ENCODE results near the gene CDH4. TPM values are rescaled to one million over a fixed set of nuclear protein-coding genes. Genes with fewer than 3 reads are reported as not detected.

Gene CDH4
- total RNA-seq, 1 experiment from 2014 or later: 5.3 TPM

- no peaks in the 10 kb centered on the region for H3K9me3 Mint-ChIP-seq
- ChIA-PET POLR2A (no interaction called here), CTCF (no interaction called here)
- H3K36me3 Mint-ChIP-seq: no peaks in the 10 kb centered on the region
- H3K27ac Mint-ChIP-seq: no peak overlapping the region
- H3K4me3 Mint-ChIP-seq: no peak overlapping the region
- peaks cover 13% of the 10 kb centered on the region for H3K4me1 Mint-ChIP-seq
- no peak for ATAC-seq
- no peak for DNase-seq (ENCODE audit: low spot score)
- H3K27me3 Mint-ChIP-seq (ENCODE audit: low read depth): no peaks in the 10 kb centered on the region
- TF ChIP-seq, protein P1, sequence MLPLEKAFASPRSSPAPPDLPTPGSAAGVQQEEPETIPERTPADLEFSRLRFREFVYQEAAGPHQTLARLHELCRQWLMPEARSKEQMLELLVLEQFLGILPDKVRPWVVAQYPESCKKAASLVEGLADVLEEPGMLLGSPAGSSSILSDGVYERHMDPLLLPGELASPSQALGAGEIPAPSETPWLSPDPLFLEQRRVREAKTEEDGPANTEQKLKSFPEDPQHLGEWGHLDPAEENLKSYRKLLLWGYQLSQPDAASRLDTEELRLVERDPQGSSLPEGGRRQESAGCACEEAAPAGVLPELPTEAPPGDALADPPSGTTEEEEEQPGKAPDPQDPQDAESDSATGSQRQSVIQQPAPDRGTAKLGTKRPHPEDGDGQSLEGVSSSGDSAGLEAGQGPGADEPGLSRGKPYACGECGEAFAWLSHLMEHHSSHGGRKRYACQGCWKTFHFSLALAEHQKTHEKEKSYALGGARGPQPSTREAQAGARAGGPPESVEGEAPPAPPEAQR (CRISPR knock-in tag; IDR thresholded peaks at IDR 0.05): no peak
- no peak for TF ChIP-seq FOXP1 (CRISPR knock-in tag; IDR thresholded peaks at IDR 0.05; ENCODE audit: borderline replicate concordance)
- no peak for TF ChIP-seq PREB (CRISPR knock-in tag; IDR thresholded peaks at IDR 0.05; ENCODE audit: borderline replicate concordance)
Observed at GRCh38 chr20:61963149-61963548, 711.1 kb downstream of the CDH4 start.

- H3K4me1 Mint-ChIP-seq: peaks cover 14% of the 10 kb centered on the region
- CTCF ChIA-PET: no interaction called here
Observed at GRCh38 chr20:61963885-61964674, 712.0 kb downstream of the CDH4 start.

More at GRCh38 chr20:61963885-61964674, 712.0 kb downstream of the CDH4 start:
- H3K36me3 Mint-ChIP-seq: no peaks in the 10 kb centered on the region
- H3K4me3 Mint-ChIP-seq: no peak overlapping the region
- POLR2A ChIA-PET: no interaction called here
- no peak overlapping the region; the same call in 1 of the 2 replicates for H3K27ac Mint-ChIP-seq
- no peak for ATAC-seq
- no peak for TF ChIP-seq MLX (CRISPR knock-in tag; IDR thresholded peaks at IDR 0.05)
- no peak for TF ChIP-seq OVOL2 (CRISPR knock-in tag; IDR thresholded peaks at IDR 0.05; ENCODE audit: borderline replicate concordance)
- no peak for TF ChIP-seq ZBTB43 (CRISPR knock-in tag; IDR thresholded peaks at IDR 0.05)
- TF ChIP-seq JAZF1 (CRISPR knock-in tag; IDR thresholded peaks at IDR 0.05): no peak
- TF ChIP-seq PREB (CRISPR knock-in tag; IDR thresholded peaks at IDR 0.05; ENCODE audit: borderline replicate concordance): no peak
- TF ChIP-seq NFYB (CRISPR knock-in tag; conservative IDR thresholded peaks at IDR 0.05; ENCODE audit: low read depth): no peak
- no peak for TF ChIP-seq ZNF232 (CRISPR knock-in tag; IDR thresholded peaks at IDR 0.05)
- no peak for TF ChIP-seq TEAD4 (CRISPR knock-in tag; IDR thresholded peaks at IDR 0.05)
- no peak for TF ChIP-seq ZMAT4 (CRISPR knock-in tag; IDR thresholded peaks at IDR 0.05)
- TF ChIP-seq KAT7 (CRISPR knock-in tag; IDR thresholded peaks at IDR 0.05; ENCODE audit: borderline replicate concordance): no peak
- no peak for TF ChIP-seq ZNF396 (CRISPR knock-in tag; IDR thresholded peaks at IDR 0.05; ENCODE audit: borderline replicate concordance)
- TF ChIP-seq, protein P2, sequence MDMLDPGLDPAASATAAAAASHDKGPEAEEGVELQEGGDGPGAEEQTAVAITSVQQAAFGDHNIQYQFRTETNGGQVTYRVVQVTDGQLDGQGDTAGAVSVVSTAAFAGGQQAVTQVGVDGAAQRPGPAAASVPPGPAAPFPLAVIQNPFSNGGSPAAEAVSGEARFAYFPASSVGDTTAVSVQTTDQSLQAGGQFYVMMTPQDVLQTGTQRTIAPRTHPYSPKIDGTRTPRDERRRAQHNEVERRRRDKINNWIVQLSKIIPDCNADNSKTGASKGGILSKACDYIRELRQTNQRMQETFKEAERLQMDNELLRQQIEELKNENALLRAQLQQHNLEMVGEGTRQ (CRISPR knock-in tag; IDR thresholded peaks at IDR 0.05): no peak
- TF ChIP-seq FOXK1 (CRISPR knock-in tag; IDR thresholded peaks at IDR 0.05): no peak
- no peak for TF ChIP-seq MXD4 (CRISPR knock-in tag; IDR thresholded peaks at IDR 0.05; ENCODE audit: borderline replicate concordance)
- no peak for DNase-seq (ENCODE audit: low spot score)
- H3K9me3 Mint-ChIP-seq: no peaks in the 10 kb centered on the region
- no peaks in the 10 kb centered on the region for H3K27me3 Mint-ChIP-seq (ENCODE audit: low read depth)
